Measurements from ENCODE around the gene PLCB1.
"Not testable (repeated sequence)": the region's sequence is repeated elsewhere in the genome, so short reads cannot be mapped to it uniquely, and the experiment has no call there.

PLCB1 gene

GRCh38 chr20:8360035-8360434, 228.0 kb downstream of the PLCB1 start:
- in situ Hi-C loops (cut with MboI; ENCODE audit: low sequenced_read_pairs): no loop called here

- in situ Hi-C loops (cut with MboI; ENCODE audit: low sequenced_read_pairs): no loop called here
Measured at GRCh38 chr20:8361006-8361652, 229.1 kb downstream of the PLCB1 start.

- in situ Hi-C loops (cut with MboI; ENCODE audit: low sequenced_read_pairs): no loop called here
Measured at GRCh38 chr20:8361779-8362178, 229.7 kb downstream of the PLCB1 start.

- in situ Hi-C loops (cut with MboI; ENCODE audit: low sequenced_read_pairs): no loop called here
Measured at GRCh38 chr20:8362457-8362856, 230.4 kb downstream of the PLCB1 start.

GRCh38 chr20:8363970-8364733, 232.1 kb downstream of the PLCB1 start:
- in situ Hi-C loops (cut with MboI; ENCODE audit: low sequenced_read_pairs): no loop called here

- in situ Hi-C loops (cut with MboI; ENCODE audit: low sequenced_read_pairs): no loop called here
Measured at GRCh38 chr20:8364734-8365078, 232.6 kb downstream of the PLCB1 start.

- in situ Hi-C loops (cut with MboI; ENCODE audit: low sequenced_read_pairs): no loop called here
Measured at GRCh38 chr20:8365634-8366033, 233.6 kb downstream of the PLCB1 start.

- in situ Hi-C loops (cut with MboI; ENCODE audit: low sequenced_read_pairs): no loop called here
Measured at GRCh38 chr20:8366303-8366923, 234.3 kb downstream of the PLCB1 start.

GRCh38 chr20:8367689-8368088, 235.6 kb downstream of the PLCB1 start:
- in situ Hi-C loops (cut with MboI; ENCODE audit: low sequenced_read_pairs): no loop called here

GRCh38 chr20:8368670-8369069, 236.6 kb downstream of the PLCB1 start:
- in situ Hi-C loops (cut with MboI; ENCODE audit: low sequenced_read_pairs): no loop called here

GRCh38 chr20:8369311-8369710, 237.2 kb downstream of the PLCB1 start:
- in situ Hi-C loops (cut with MboI; ENCODE audit: low sequenced_read_pairs): no loop called here

GRCh38 chr20:8370774-8371173, 238.7 kb downstream of the PLCB1 start:
- in situ Hi-C loops (cut with MboI; ENCODE audit: low sequenced_read_pairs): no loop called here

- in situ Hi-C loops (cut with MboI; ENCODE audit: low sequenced_read_pairs): no loop called here
Measured at GRCh38 chr20:8372824-8373380, 240.8 kb downstream of the PLCB1 start.

GRCh38 chr20:8373579-8373978, 241.5 kb downstream of the PLCB1 start:
- in situ Hi-C loops (cut with MboI; ENCODE audit: low sequenced_read_pairs): no loop called here

- in situ Hi-C loops (cut with MboI; ENCODE audit: low sequenced_read_pairs): no loop called here
Measured at GRCh38 chr20:8375898-8376297, 243.8 kb downstream of the PLCB1 start.

- in situ Hi-C loops (cut with MboI; ENCODE audit: low sequenced_read_pairs): no loop called here
Measured at GRCh38 chr20:8376940-8377339, 244.9 kb downstream of the PLCB1 start.

- in situ Hi-C loops (cut with MboI; ENCODE audit: low sequenced_read_pairs): not testable (repeated sequence)
Measured at GRCh38 chr20:8379125-8379524, 247.1 kb downstream of the PLCB1 start.

GRCh38 chr20:8385247-8385646, 253.2 kb downstream of the PLCB1 start:
- in situ Hi-C loops (cut with MboI; ENCODE audit: low sequenced_read_pairs): no loop called here

- in situ Hi-C loops (cut with MboI; ENCODE audit: low sequenced_read_pairs): no loop called here
Measured at GRCh38 chr20:8386991-8387390, 254.9 kb downstream of the PLCB1 start.

GRCh38 chr20:8388141-8388540, 256.1 kb downstream of the PLCB1 start:
- in situ Hi-C loops (cut with MboI; ENCODE audit: low sequenced_read_pairs): no loop called here

GRCh38 chr20:8388707-8389106, 256.6 kb downstream of the PLCB1 start:
- in situ Hi-C loops (cut with MboI; ENCODE audit: low sequenced_read_pairs): no loop called here

All from HL-60/S4 treated with phorbol 12-myristate 13-acetate at 8.2 ng/mL for 4 days and 3 days (cell line).